ENCODE measurements around the gene ABHD16B.

ABHD16B gene

GRCh38 chr20:63839620-63840019 is 21.7 kb upstream of the ABHD16B start:
- H3K27ac ChIP-seq: no peak overlapping the region
- ChIA-PET POLR2A (ENCODE audit: low non-redundant PET) (no interaction called here), CTCF (interaction anchor here (0.7 kb wide), 1 partner anchor 792 kb away, joined by 4 read pairs; no protein-coding TSS in a partner anchor)
- TF ChIP-seq CTCF (conservative IDR thresholded peaks at IDR 0.05; ENCODE audit: low read depth): no peak
- no peak for DNase-seq (ENCODE audit: low spot score)

GRCh38 chr20:63840405-63840828 is 20.9 kb upstream of the ABHD16B start:
- TF ChIP-seq CTCF (conservative IDR thresholded peaks at IDR 0.05; ENCODE audit: low read depth): no peak
- ChIA-PET POLR2A (ENCODE audit: low non-redundant PET) (no interaction called here), CTCF (interaction anchor here (0.7 kb wide), 1 partner anchor 793 kb away, joined by 4 read pairs; no protein-coding TSS in a partner anchor)
- no peak for DNase-seq (ENCODE audit: low spot score)
- H3K27ac ChIP-seq: no peak overlapping the region

- ChIA-PET CTCF (interaction anchor here (0.9 to 1.0 kb wide), 3 partner anchors 33 to 68 kb away, joined by 3 to 5 read pairs (median 4); no protein-coding TSS in a partner anchor), POLR2A (ENCODE audit: low non-redundant PET) (no interaction called here)
- no peak for TF ChIP-seq CTCF (conservative IDR thresholded peaks at IDR 0.05; ENCODE audit: low read depth)
- DNase-seq (ENCODE audit: low spot score): no peak
- no peak overlapping the region for H3K27ac ChIP-seq
Measured at GRCh38 chr20:63842258-63842657, 19.0 kb upstream of the ABHD16B start.

- CTCF ChIA-PET: interaction anchor here (1.0 kb wide), 2 partner anchors 57 to 69 kb away, joined by 3 to 4 read pairs; no protein-coding TSS in a partner anchor
- DNase-seq (ENCODE audit: low spot score): no peak
- POLR2A ChIA-PET (ENCODE audit: low non-redundant PET): no interaction called here
- H3K27ac ChIP-seq: no peak overlapping the region
- no peak for TF ChIP-seq CTCF (conservative IDR thresholded peaks at IDR 0.05; ENCODE audit: low read depth)
Measured at GRCh38 chr20:63843222-63843621, 18.1 kb upstream of the ABHD16B start.

- ChIA-PET CTCF (no interaction called here), POLR2A (ENCODE audit: low non-redundant PET) (no interaction called here)
- H3K27ac ChIP-seq: no peak overlapping the region
- no peak for DNase-seq (ENCODE audit: low spot score)
- no peak for TF ChIP-seq CTCF (conservative IDR thresholded peaks at IDR 0.05; ENCODE audit: low read depth)
Measured at GRCh38 chr20:63843778-63844177, 17.5 kb upstream of the ABHD16B start.

GRCh38 chr20:63844511-63844991 is 16.7 kb upstream of the ABHD16B start:
- DNase-seq (ENCODE audit: low spot score): no peak
- no peak overlapping the region for H3K27ac ChIP-seq
- ChIA-PET POLR2A (ENCODE audit: low non-redundant PET) (no interaction called here), CTCF (no interaction called here)
- no peak for TF ChIP-seq CTCF (conservative IDR thresholded peaks at IDR 0.05; ENCODE audit: low read depth)

Measured in RWPE1 (cell line).